ENCODE data around the gene FHL2. TPM values are rescaled to one million over a fixed set of nuclear protein-coding genes. Genes with fewer than 3 reads are reported as not detected.
"Not testable (repeated sequence)": the region's sequence is repeated elsewhere in the genome, so short reads cannot be mapped to it uniquely, and the experiment has no call there.

The FHL2 gene
- total RNA-seq, 1 donor from 2014 or later = 5.5 TPM

DNA sequence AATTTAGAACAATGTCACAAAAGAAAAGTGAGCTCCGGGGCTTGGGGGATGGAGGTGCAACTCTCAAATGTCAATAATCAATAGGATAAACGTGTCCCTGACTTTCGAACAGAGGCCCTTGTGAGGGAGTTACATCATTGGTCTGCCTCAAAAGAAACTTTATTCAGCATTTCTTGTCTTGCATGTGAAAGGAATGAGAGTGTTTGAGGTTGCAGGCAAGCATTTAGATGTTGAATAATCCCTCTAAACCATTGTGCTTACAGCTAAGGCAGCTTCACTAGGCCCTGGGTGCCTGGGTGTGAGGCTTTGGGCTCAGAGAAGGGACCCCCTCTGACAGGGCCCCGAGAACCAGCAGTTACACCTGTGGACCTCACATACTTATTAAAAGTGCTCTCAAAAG lies 28.6 kb upstream of the FHL2 start:
- TF ChIP-seq, protein P1, sequence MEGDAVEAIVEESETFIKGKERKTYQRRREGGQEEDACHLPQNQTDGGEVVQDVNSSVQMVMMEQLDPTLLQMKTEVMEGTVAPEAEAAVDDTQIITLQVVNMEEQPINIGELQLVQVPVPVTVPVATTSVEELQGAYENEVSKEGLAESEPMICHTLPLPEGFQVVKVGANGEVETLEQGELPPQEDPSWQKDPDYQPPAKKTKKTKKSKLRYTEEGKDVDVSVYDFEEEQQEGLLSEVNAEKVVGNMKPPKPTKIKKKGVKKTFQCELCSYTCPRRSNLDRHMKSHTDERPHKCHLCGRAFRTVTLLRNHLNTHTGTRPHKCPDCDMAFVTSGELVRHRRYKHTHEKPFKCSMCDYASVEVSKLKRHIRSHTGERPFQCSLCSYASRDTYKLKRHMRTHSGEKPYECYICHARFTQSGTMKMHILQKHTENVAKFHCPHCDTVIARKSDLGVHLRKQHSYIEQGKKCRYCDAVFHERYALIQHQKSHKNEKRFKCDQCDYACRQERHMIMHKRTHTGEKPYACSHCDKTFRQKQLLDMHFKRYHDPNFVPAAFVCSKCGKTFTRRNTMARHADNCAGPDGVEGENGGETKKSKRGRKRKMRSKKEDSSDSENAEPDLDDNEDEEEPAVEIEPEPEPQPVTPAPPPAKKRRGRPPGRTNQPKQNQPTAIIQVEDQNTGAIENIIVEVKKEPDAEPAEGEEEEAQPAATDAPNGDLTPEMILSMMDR (IDR thresholded peaks at IDR 0.05) = no peak
- Histone ChIP-seq H3K9me3 (no peaks in the 10 kb centered on the region), H3K27me3 (ENCODE audit: low read depth) (no peaks in the 10 kb centered on the region), H3K36me3 (no peaks in the 10 kb centered on the region), H3K27ac (no peak overlapping the region), H3K4me1 (no peaks in the 10 kb centered on the region), H3K4me3 (no peak overlapping the region)
- ATAC-seq (no peak), DNase-seq (no peak)
- intact Hi-C loops (cut with DNase I) = no loop called here

DNA sequence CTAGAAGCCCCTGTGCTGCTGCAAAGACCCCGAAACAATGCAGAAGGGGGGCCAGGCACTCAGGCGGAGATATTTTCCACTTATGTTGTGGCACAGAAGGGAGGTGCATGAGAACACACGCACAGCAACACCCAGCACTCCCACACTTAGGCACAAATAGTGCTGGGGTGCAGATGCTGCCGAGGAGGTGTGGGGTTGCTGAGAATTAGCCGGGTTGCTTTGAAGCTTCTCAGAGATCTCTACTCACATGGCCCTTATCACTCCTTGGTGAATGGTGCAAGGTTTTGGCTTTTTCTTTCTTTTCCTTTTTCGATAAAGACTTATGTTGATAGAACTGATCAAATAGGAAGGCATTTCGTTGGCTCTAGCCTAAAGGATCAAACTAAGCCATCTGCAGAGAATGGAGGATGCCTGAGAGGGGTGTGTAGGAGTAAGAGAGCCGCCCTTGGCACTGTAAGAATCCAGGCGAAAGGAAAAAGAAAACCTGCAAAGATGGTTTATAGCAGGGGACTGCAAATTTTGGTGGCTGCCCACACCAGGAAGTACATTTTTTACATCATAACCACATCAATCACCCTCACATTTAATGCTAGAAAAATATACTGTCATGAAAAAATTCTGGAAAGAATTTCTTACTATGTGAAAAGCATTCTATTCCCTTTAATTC lies 27.9 kb upstream of the FHL2 start:
- Histone ChIP-seq H3K9me3 (no peaks in the 10 kb centered on the region), H3K27ac (no peak overlapping the region), H3K4me3 (no peak overlapping the region), H3K27me3 (ENCODE audit: low read depth) (no peaks in the 10 kb centered on the region), H3K36me3 (no peaks in the 10 kb centered on the region), H3K4me1 (no peaks in the 10 kb centered on the region)
- no peak for DNase-seq
- no peak for ATAC-seq
- TF ChIP-seq, protein P1 (IDR thresholded peaks at IDR 0.05) = no peak
- intact Hi-C loops (cut with DNase I) = no loop called here

DNA sequence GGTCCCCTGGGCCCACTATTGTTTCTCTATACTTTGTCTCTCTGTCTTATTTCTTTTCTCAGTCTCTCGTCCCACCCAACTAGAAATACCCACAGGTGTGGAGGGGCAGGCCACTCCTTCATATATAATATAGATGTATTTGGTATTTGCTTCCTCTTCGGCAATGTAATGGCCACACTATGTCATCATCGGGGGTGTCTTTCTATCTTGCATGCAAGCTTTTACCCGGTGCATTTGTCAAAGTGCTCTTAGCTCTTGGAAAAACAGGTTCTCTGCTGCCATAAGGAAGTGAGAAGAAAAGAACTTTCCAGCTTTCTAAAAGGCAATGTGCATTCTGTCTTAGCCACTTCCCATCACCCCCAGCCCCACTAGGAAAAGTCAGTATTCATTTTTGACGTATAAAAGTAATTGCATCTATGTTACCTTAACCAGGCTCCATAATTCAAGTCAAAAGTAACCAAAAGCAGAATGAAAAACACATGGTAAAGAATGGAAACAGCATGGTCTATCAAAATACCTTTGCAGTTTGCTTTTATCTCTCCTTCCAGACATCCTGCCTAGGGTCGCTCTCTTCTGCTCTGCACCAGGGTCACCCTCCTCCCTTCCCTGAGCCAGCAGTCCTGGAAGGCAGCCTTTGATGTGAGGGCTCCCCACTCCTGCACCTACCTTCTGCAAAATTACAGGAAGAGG lies 27.2 kb upstream of the FHL2 start:
- H3K36me3 ChIP-seq = no peaks in the 10 kb centered on the region
- intact Hi-C loops (cut with DNase I) = no loop called here
- no peak overlapping the region for H3K27ac ChIP-seq
- no peaks in the 10 kb centered on the region for H3K4me1 ChIP-seq
- no peaks in the 10 kb centered on the region for H3K9me3 ChIP-seq
- DNase-seq (no peak), ATAC-seq (no peak)
- no peak overlapping the region for H3K4me3 ChIP-seq
- no peaks in the 10 kb centered on the region for H3K27me3 ChIP-seq (ENCODE audit: low read depth)
- TF ChIP-seq, protein P1 (IDR thresholded peaks at IDR 0.05) = no peak

DNA sequence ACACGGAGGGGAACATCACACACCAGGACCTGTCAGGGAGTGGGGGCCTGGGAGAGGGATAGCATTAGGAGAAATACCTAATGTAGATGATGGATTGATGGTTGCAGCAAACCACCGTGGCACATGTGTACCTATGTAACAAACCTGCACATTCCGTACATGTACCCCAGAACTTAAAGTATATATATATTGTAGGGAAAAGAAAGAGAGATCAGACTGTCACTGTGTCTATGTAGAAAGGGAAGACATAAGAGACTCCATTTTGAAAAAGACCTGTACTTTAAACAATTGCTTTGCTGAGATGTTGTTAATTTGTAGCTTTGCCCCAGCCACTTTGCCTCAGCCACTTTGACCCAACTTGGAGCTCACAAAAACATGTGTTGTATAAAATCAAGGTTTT lies 26.0 kb upstream of the FHL2 start:
- intact Hi-C loops (cut with DNase I); H3K27ac ChIP-seq: not testable (repeated sequence)

DNA sequence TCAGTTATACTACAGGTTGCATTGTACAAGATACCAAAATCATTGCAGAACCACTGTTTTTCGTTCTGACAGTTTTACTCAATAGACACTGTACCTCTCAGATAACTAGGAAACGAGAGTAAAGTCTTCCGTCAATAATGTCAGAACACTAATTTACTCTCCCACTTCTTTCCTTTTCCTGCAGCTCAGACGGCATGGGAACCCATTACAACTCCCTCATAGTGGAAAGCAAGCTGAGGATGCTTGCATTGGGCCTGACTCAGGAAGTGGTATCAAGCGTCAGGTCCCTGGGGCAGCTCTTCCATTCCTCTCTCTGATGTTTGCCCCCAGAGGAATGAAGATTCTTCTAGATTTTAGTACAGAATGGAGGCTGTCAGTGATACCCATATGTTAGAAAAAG lies 23.9 kb upstream of the FHL2 start:
- intact Hi-C loops (cut with DNase I) = no loop called here
- H3K4me3 ChIP-seq = no peak overlapping the region
- no peaks in the 10 kb centered on the region for H3K4me1 ChIP-seq
- H3K27me3 ChIP-seq (ENCODE audit: low read depth) = no peaks in the 10 kb centered on the region
- H3K36me3 ChIP-seq = no peaks in the 10 kb centered on the region
- no peaks in the 10 kb centered on the region for H3K9me3 ChIP-seq
- H3K27ac ChIP-seq = no peak overlapping the region
- DNase-seq (no peak), ATAC-seq (no peak)
- TF ChIP-seq, protein P1 (IDR thresholded peaks at IDR 0.05) = no peak

More for the DNA sequence above, 26.0 kb upstream of the FHL2 start:
- DNase-seq; H3K4me3 ChIP-seq; ATAC-seq; H3K9me3 ChIP-seq; H3K36me3 ChIP-seq; H3K27me3 ChIP-seq (ENCODE audit: low read depth); H3K4me1 ChIP-seq: not testable (repeated sequence)

DNA sequence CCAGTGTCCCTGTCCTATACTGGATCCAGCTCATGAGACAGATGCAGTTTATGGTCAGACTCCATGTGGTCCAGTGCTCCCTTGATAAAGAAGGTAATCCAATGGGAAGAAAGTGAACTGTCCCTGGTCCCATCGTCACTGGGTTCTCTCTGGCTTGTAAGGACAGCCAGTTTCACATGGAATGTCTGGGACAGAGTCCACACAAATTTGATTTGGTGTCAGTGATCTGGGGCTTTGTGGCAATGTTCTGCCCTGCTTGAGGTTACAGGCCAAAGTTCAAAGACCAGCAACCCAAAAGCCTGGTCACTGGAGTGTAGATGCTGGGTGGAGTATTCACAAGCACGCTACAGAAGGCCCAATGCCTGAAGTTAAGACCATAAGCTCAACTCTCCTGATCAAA lies 22.2 kb upstream of the FHL2 start:
- intact Hi-C loops (cut with DNase I) = no loop called here
- DNase-seq = no peak
- H3K4me1 ChIP-seq = no peaks in the 10 kb centered on the region
- ATAC-seq = no peak
- no peaks in the 10 kb centered on the region for H3K36me3 ChIP-seq
- H3K27me3 ChIP-seq (ENCODE audit: low read depth) = no peaks in the 10 kb centered on the region
- TF ChIP-seq, protein P1 (IDR thresholded peaks at IDR 0.05) = no peak
- no peak overlapping the region for H3K27ac ChIP-seq
- H3K9me3 ChIP-seq = no peaks in the 10 kb centered on the region
- no peak overlapping the region for H3K4me3 ChIP-seq

Measured in lower lobe of right lung (tissue), 2 donors.